ENCODE results near the gene MYLK.

Gene MYLK

GRCh38 chr3:123869165-123869564 is 15.0 kb downstream of the MYLK start:
- Histone ChIP-seq H2AFZ (ENCODE audit: low read length) (no peak overlapping the region), H3K9me2 (replicated peaks; ENCODE audit: low read depth, low read length) (no peaks in the 10 kb centered on the region), H4K20me1 (ENCODE audit: insufficient read depth, low read length, poor library complexity, severe bottlenecking) (no peaks in the 10 kb centered on the region), H3K9ac (ENCODE audit: low read depth, low read length, poor library complexity, severe bottlenecking) (no peak overlapping the region), H3K9me3 (ENCODE audit: insufficient read depth, low read depth, low read length) (no peaks in the 10 kb centered on the region), H3K27me3 (ENCODE audit: insufficient read depth, low read length, poor library complexity, severe bottlenecking) (no peaks in the 10 kb centered on the region), H3K4me2 (ENCODE audit: low read depth, low read length, poor library complexity, severe bottlenecking) (no peak overlapping the region), H3K36me3 (ENCODE audit: insufficient read depth, low read length) (no peaks in the 10 kb centered on the region), H3K4me1 (ENCODE audit: insufficient read depth, low read length, poor library complexity, severe bottlenecking) (peaks cover 6% of the 10 kb centered on the region), H3F3A (ENCODE audit: low read depth) (no peaks in the 10 kb centered on the region), H3K79me2 (ENCODE audit: insufficient read depth, low read length) (no peaks in the 10 kb centered on the region), H3K4me3 (ENCODE audit: low read length, poor library complexity, severe bottlenecking) (no peak overlapping the region)
- TF ChIP-seq CTCF (conservative IDR thresholded peaks at IDR 0.05; ENCODE audit: low read length) (no peak), EZH2phosphoT487 (IDR thresholded peaks at IDR 0.05; ENCODE audit: borderline replicate concordance) (no peak)

DNA sequence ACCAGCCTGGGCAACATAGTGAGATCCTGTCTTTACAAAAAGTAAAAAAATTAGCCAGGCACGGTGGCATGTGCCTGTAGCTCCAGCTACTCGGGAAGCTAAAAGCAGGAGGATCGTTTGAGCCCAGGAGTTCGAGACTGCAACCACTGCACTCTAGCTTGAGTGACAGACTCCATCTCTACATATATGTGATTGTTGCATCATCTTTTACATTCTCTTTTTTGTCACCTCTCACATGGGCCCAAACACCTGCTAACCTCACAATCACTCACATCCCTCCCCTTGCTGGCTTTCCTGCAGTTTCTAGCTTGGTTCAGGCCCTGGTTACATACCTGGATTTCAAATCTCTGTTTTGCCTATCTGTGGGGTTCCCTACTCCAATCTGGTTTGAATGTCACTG is 19.4 kb downstream of the MYLK start:
- H3K79me2 ChIP-seq (ENCODE audit: insufficient read depth, low read length) = no peaks in the 10 kb centered on the region
- no peak overlapping the region for H3K4me2 ChIP-seq (ENCODE audit: low read depth, low read length, poor library complexity, severe bottlenecking)
- no peak overlapping the region for H3K9ac ChIP-seq (ENCODE audit: low read depth, low read length, poor library complexity, severe bottlenecking)
- H3K4me1 ChIP-seq (ENCODE audit: insufficient read depth, low read length, poor library complexity, severe bottlenecking) = no peaks in the 10 kb centered on the region
- no peaks in the 10 kb centered on the region for H3K9me3 ChIP-seq (ENCODE audit: insufficient read depth, low read depth, low read length)
- H3K4me3 ChIP-seq (ENCODE audit: low read length, poor library complexity, severe bottlenecking) = no peak overlapping the region
- H3K27me3 ChIP-seq (ENCODE audit: insufficient read depth, low read length, poor library complexity, severe bottlenecking) = no peaks in the 10 kb centered on the region
- H4K20me1 ChIP-seq (ENCODE audit: insufficient read depth, low read length, poor library complexity, severe bottlenecking) = no peaks in the 10 kb centered on the region
- H3K36me3 ChIP-seq (ENCODE audit: insufficient read depth, low read length) = no peaks in the 10 kb centered on the region
- no peaks in the 10 kb centered on the region for H3K9me2 ChIP-seq (replicated peaks; ENCODE audit: low read depth, low read length)
- H3F3A ChIP-seq (ENCODE audit: low read depth) = no peaks in the 10 kb centered on the region
- TF ChIP-seq CTCF (conservative IDR thresholded peaks at IDR 0.05; ENCODE audit: low read length) = no peak
- no peak for TF ChIP-seq EZH2phosphoT487 (IDR thresholded peaks at IDR 0.05; ENCODE audit: borderline replicate concordance)
- no peak overlapping the region for H2AFZ ChIP-seq (ENCODE audit: low read length)

- H3K36me3 ChIP-seq (ENCODE audit: insufficient read depth, low read length) = no peaks in the 10 kb centered on the region
- H3K9me2 ChIP-seq (replicated peaks; ENCODE audit: low read depth, low read length) = no peaks in the 10 kb centered on the region
- H3K4me3 ChIP-seq (ENCODE audit: low read length, poor library complexity, severe bottlenecking) = no peak overlapping the region
- no peak overlapping the region for H3K4me2 ChIP-seq (ENCODE audit: low read depth, low read length, poor library complexity, severe bottlenecking)
- no peak overlapping the region for H3K9ac ChIP-seq (ENCODE audit: low read depth, low read length, poor library complexity, severe bottlenecking)
- no peaks in the 10 kb centered on the region for H3F3A ChIP-seq (ENCODE audit: low read depth)
- H3K4me1 ChIP-seq (ENCODE audit: insufficient read depth, low read length, poor library complexity, severe bottlenecking) = no peaks in the 10 kb centered on the region
- H3K9me3 ChIP-seq (ENCODE audit: insufficient read depth, low read depth, low read length) = no peaks in the 10 kb centered on the region
- H2AFZ ChIP-seq (ENCODE audit: low read length) = no peak overlapping the region
- no peaks in the 10 kb centered on the region for H3K79me2 ChIP-seq (ENCODE audit: insufficient read depth, low read length)
- H3K27me3 ChIP-seq (ENCODE audit: insufficient read depth, low read length, poor library complexity, severe bottlenecking) = no peaks in the 10 kb centered on the region
- TF ChIP-seq CTCF (conservative IDR thresholded peaks at IDR 0.05; ENCODE audit: low read length) = no peak
- no peak for TF ChIP-seq EZH2phosphoT487 (IDR thresholded peaks at IDR 0.05; ENCODE audit: borderline replicate concordance)
- H4K20me1 ChIP-seq (ENCODE audit: insufficient read depth, low read length, poor library complexity, severe bottlenecking) = no peaks in the 10 kb centered on the region
Observed at GRCh38 chr3:123862152-123862551, 22.0 kb downstream of the MYLK start.

Measured in Loucy (cell line).